GM18870 (cell line): Measurements from ENCODE around the gene KCNK10.
"Not testable (repeated sequence)": the region's sequence is repeated elsewhere in the genome, so short reads cannot be mapped to it uniquely, and the experiment has no call there.

Source experiments
- ATAC-seq: cut with Tn5 transposase; IDR thresholded peaks from one replicate; pipeline ENCODE4 v1.9.1; 2021; ENCODE audit warnings: moderate library complexity; ENCODE audit not compliant: unreplicated experiment

KCNK10 gene

GRCh38 chr14:88271205-88271604 is 51.9 kb downstream of the KCNK10 start:
- ATAC-seq, result no peak

- ATAC-seq, result no peak
Observed at GRCh38 chr14:88270776-88271175, 52.3 kb downstream of the KCNK10 start.

GRCh38 chr14:88269806-88270420 is 53.2 kb downstream of the KCNK10 start:
- ATAC-seq, result no peak

GRCh38 chr14:88266474-88266873 is 56.6 kb downstream of the KCNK10 start:
- ATAC-seq, result no peak

- ATAC-seq, result no peak
Observed at GRCh38 chr14:88264116-88264515, 59.0 kb downstream of the KCNK10 start.

GRCh38 chr14:88261302-88261701 is 61.8 kb downstream of the KCNK10 start:
- not testable (repeated sequence) for ATAC-seq

- no peak for ATAC-seq
Observed at GRCh38 chr14:88258021-88258420, 65.0 kb downstream of the KCNK10 start.

- no peak for ATAC-seq
Observed at GRCh38 chr14:88256997-88257950, 65.8 kb downstream of the KCNK10 start.

- ATAC-seq, result no peak
Observed at GRCh38 chr14:88255798-88256197, 67.3 kb downstream of the KCNK10 start.

- no peak for ATAC-seq
Observed at GRCh38 chr14:88255196-88255595, 67.9 kb downstream of the KCNK10 start.

- ATAC-seq, result no peak
Observed at GRCh38 chr14:88252498-88252897, 70.6 kb downstream of the KCNK10 start.

GRCh38 chr14:88251650-88252049 is 71.4 kb downstream of the KCNK10 start:
- ATAC-seq, result no peak

- ATAC-seq, result no peak
Observed at GRCh38 chr14:88249266-88249665, 73.8 kb downstream of the KCNK10 start.

- no peak for ATAC-seq
Observed at GRCh38 chr14:88248606-88249005, 74.5 kb downstream of the KCNK10 start.

- ATAC-seq, result no peak
Observed at GRCh38 chr14:88247228-88247627, 75.8 kb downstream of the KCNK10 start.

GRCh38 chr14:88245321-88245720 is 77.7 kb downstream of the KCNK10 start:
- no peak for ATAC-seq

- ATAC-seq, result no peak
Observed at GRCh38 chr14:88243946-88244345, 79.1 kb downstream of the KCNK10 start.

GRCh38 chr14:88242446-88242845 is 80.6 kb downstream of the KCNK10 start:
- no peak for ATAC-seq

GRCh38 chr14:88241810-88242209 is 81.3 kb downstream of the KCNK10 start:
- ATAC-seq, result no peak

GRCh38 chr14:88234442-88234841 is 88.6 kb downstream of the KCNK10 start:
- ATAC-seq, result no peak

- no peak for ATAC-seq
Observed at GRCh38 chr14:88233915-88234314, 89.2 kb downstream of the KCNK10 start.

- no peak for ATAC-seq
Observed at GRCh38 chr14:88232771-88233170, 90.3 kb downstream of the KCNK10 start.
